Glutamatergic neuron (in vitro differentiated cells): ENCODE data around the gene HMCN1. TPM values are rescaled to one million over a fixed set of nuclear protein-coding genes. Genes with fewer than 3 reads are reported as not detected.

Source experiments
- DNase-seq: peaks from one replicate; pipeline ENCODE4 v3.0.0; 2022
- H3K27ac Mint-ChIP-seq: one replicate; pipeline ENCODE4 v1.8.0; 2020; ENCODE audit warnings: mild to moderate bottlenecking, mixed read lengths, inconsistent platforms; ENCODE audit not compliant: unreplicated experiment
- H3K27me3 Mint-ChIP-seq: one replicate; pipeline ENCODE4 v1.8.0; 2020; ENCODE audit warnings: mild to moderate bottlenecking, moderate library complexity, mixed read lengths, inconsistent platforms; ENCODE audit not compliant: unreplicated experiment
- H3K36me3 Mint-ChIP-seq: one replicate; pipeline ENCODE4 v1.8.0; 2020; ENCODE audit warnings: mild to moderate bottlenecking, mixed read lengths, inconsistent platforms; ENCODE audit not compliant: unreplicated experiment
- H3K4me1 Mint-ChIP-seq: one replicate; pipeline ENCODE4 v1.8.0; 2020; ENCODE audit warnings: mild to moderate bottlenecking, low read depth, mixed read lengths, inconsistent platforms; ENCODE audit not compliant: unreplicated experiment
- H3K4me3 Mint-ChIP-seq: one replicate; pipeline ENCODE4 v1.8.0; 2020; ENCODE audit warnings: mild to moderate bottlenecking, mixed read lengths, inconsistent platforms; ENCODE audit not compliant: unreplicated experiment
- H3K9me3 Mint-ChIP-seq: one replicate; pipeline ENCODE4 v1.8.0; 2020; ENCODE audit warnings: mild to moderate bottlenecking, moderate library complexity, mixed read lengths, inconsistent platforms; ENCODE audit not compliant: unreplicated experiment
- CTCF ChIP-seq: fragments of 200-600 bp; sonication (generic); IDR thresholded peaks from one replicate; pipeline ENCODE4 v1.5.0; 2021; ENCODE audit not compliant: partially characterized antibody, unreplicated experiment
- total RNA-seq: library from RNA; stranded (reverse); fragmentation: NEBNext Ultra II Directional; extraction: Animal tissue kit (Norgen Biotek cat#: 25700); gene quantifications from one replicate; pipeline ENCODE4 v1.2.1, GENCODE V29; 2021; ENCODE audit not compliant: unreplicated experiment

The HMCN1 gene
- total RNA-seq, 1 donor from 2014 or later = 0.93 TPM

GRCh38 chr1:186189156-186189555 lies 455.0 kb downstream of the HMCN1 start:
- no peaks in the 10 kb centered on the region for H3K4me1 Mint-ChIP-seq
- no peaks in the 10 kb centered on the region for H3K36me3 Mint-ChIP-seq
- H3K27me3 Mint-ChIP-seq = peaks cover 2% of the 10 kb centered on the region
- H3K4me3 Mint-ChIP-seq = no peak overlapping the region
- H3K9me3 Mint-ChIP-seq = peaks cover 2% of the 10 kb centered on the region
- no peak overlapping the region for H3K27ac Mint-ChIP-seq
- DNase-seq = no peak
- no peak for TF ChIP-seq CTCF

GRCh38 chr1:186191511-186191910 lies 457.3 kb downstream of the HMCN1 start:
- H3K27ac Mint-ChIP-seq = no peak overlapping the region
- no peak for DNase-seq
- H3K9me3 Mint-ChIP-seq = peaks cover 2% of the 10 kb centered on the region
- no peaks in the 10 kb centered on the region for H3K36me3 Mint-ChIP-seq
- peaks cover 2% of the 10 kb centered on the region for H3K27me3 Mint-ChIP-seq
- TF ChIP-seq CTCF = no peak
- H3K4me3 Mint-ChIP-seq = no peak overlapping the region
- H3K4me1 Mint-ChIP-seq = no peaks in the 10 kb centered on the region

GRCh38 chr1:186193224-186193623 lies 459.0 kb downstream of the HMCN1 start:
- no peaks in the 10 kb centered on the region for H3K9me3 Mint-ChIP-seq
- H3K36me3 Mint-ChIP-seq = no peaks in the 10 kb centered on the region
- H3K27ac Mint-ChIP-seq = no peak overlapping the region
- no peak for DNase-seq
- no peaks in the 10 kb centered on the region for H3K4me1 Mint-ChIP-seq
- TF ChIP-seq CTCF = no peak
- no peak overlapping the region for H3K4me3 Mint-ChIP-seq
- H3K27me3 Mint-ChIP-seq = peaks cover 2% of the 10 kb centered on the region

GRCh38 chr1:186194107-186194756 lies 460.0 kb downstream of the HMCN1 start:
- Mint-ChIP-seq H3K27ac (no peak overlapping the region), H3K4me1 (no peaks in the 10 kb centered on the region), H3K36me3 (no peaks in the 10 kb centered on the region), H3K9me3 (no peaks in the 10 kb centered on the region), H3K4me3 (no peak overlapping the region), H3K27me3 (peaks cover 2% of the 10 kb centered on the region)
- DNase-seq = no peak
- TF ChIP-seq CTCF = no peak

- TF ChIP-seq CTCF = no peak
- Mint-ChIP-seq H3K27ac (no peak overlapping the region), H3K4me3 (no peak overlapping the region), H3K36me3 (no peaks in the 10 kb centered on the region), H3K27me3 (peaks cover 2% of the 10 kb centered on the region), H3K9me3 (no peaks in the 10 kb centered on the region), H3K4me1 (no peaks in the 10 kb centered on the region)
- DNase-seq = no peak
Observed at GRCh38 chr1:186195377-186195931, 461.3 kb downstream of the HMCN1 start.
